Muscle of leg (tissue), 11 donors: ENCODE data around the gene CCDC159. TPM values are rescaled to one million over a fixed set of nuclear protein-coding genes. Genes with fewer than 3 reads are reported as not detected.

Source experiments
- DNase-seq: peaks from one replicate; pipeline ENCODE4 v3.0.0; 2013
- H3K27ac ChIP-seq: one replicate; pipeline ENCODE4 v1.5.1; 2013; ENCODE audit warnings: mild to moderate bottlenecking, low read length, control low read depth
- H3K27me3 ChIP-seq: one replicate; pipeline ENCODE4 v1.6.1; 2013; ENCODE audit warnings: low read length; ENCODE audit not compliant: control insufficient read depth, insufficient read depth
- H3K36me3 ChIP-seq: one replicate; pipeline ENCODE4 v1.6.1; 2013; ENCODE audit warnings: low read length; ENCODE audit not compliant: control insufficient read depth, insufficient read depth
- H3K4me1 ChIP-seq: one replicate; pipeline ENCODE4 v1.6.1; 2013; ENCODE audit warnings: low read length; ENCODE audit not compliant: control insufficient read depth, insufficient read depth
- H3K4me3 ChIP-seq: one replicate; pipeline ENCODE4 v1.5.1; 2013; ENCODE audit warnings: low read length, control low read depth
- H3K9me3 ChIP-seq: replicated peaks from 2 replicates; pipeline ENCODE4 v1.6.1; 2013; ENCODE audit warnings: low read depth, low read length; ENCODE audit not compliant: control insufficient read depth
- WGBS: methylation state at CpG from one replicate; pipeline ENCODE4 v1.1.5; 2013; ENCODE audit warnings: missing lambda C conversion rate; ENCODE audit not compliant: insufficient coverage; 5-methylcytosine and 5-hydroxymethylcytosine counted together
- polyA plus RNA-seq, 8 donors: library from polyadenylated mRNA; unstranded; fragments of 120-200 nt; gene quantifications; one replicate each; pipeline versions ENCODE4 v1.2.1 to v1.2.3, GENCODE V29; 2013; ENCODE audit warnings: inconsistent platforms in 1 of 8, low replicate concordance in 1 of 8; ENCODE audit not compliant: insufficient read length in 8 of 8, insufficient read depth in 1 of 8
- total RNA-seq: library from RNA; stranded (reverse); fragments of 120-200 nt; gene quantifications from one replicate; pipeline ENCODE4 v1.2.4, GENCODE V29; 2013

Gene CCDC159
- total and polyA plus RNA-seq, 9 donors: 5.1 to 13.7 (median 7.7) TPM

GRCh38 chr19:11390359-11390758 lies 44.0 kb downstream of the CCDC159 start:
- peaks cover 4% of the 10 kb centered on the region for H3K9me3 ChIP-seq
- no peak for DNase-seq
- H3K4me3 ChIP-seq: no peak overlapping the region
- H3K4me1 ChIP-seq: no peaks in the 10 kb centered on the region
- H3K27me3 ChIP-seq: peaks cover 4% of the 10 kb centered on the region
- no peak overlapping the region for H3K27ac ChIP-seq
- H3K36me3 ChIP-seq: no peaks in the 10 kb centered on the region
- WGBS: 80% methylated on average over 1 of the region's 2 CpGs

GRCh38 chr19:11390933-11391680 lies 44.8 kb downstream of the CCDC159 start:
- peaks cover 4% of the 10 kb centered on the region for H3K9me3 ChIP-seq
- DNase-seq: no peak
- no peak overlapping the region for H3K27ac ChIP-seq
- H3K27me3 ChIP-seq: peaks cover 4% of the 10 kb centered on the region
- no peaks in the 10 kb centered on the region for H3K36me3 ChIP-seq
- no CpG with 5 or more reads among the region's 4 CpGs for WGBS
- no peaks in the 10 kb centered on the region for H3K4me1 ChIP-seq
- H3K4me3 ChIP-seq: no peak overlapping the region

GRCh38 chr19:11397089-11397610 lies 50.8 kb downstream of the CCDC159 start:
- no peak overlapping the region for H3K4me3 ChIP-seq
- DNase-seq: no peak
- H3K9me3 ChIP-seq: no peaks in the 10 kb centered on the region
- peaks cover 4% of the 10 kb centered on the region for H3K27me3 ChIP-seq
- no peaks in the 10 kb centered on the region for H3K4me1 ChIP-seq
- no peak overlapping the region for H3K27ac ChIP-seq
- no peaks in the 10 kb centered on the region for H3K36me3 ChIP-seq
- 74% methylated on average over 6 of the region's 22 CpGs for WGBS

GRCh38 chr19:11399667-11400066 lies 53.3 kb downstream of the CCDC159 start:
- Histone ChIP-seq H3K4me1 (no peaks in the 10 kb centered on the region), H3K27ac (no peak overlapping the region), H3K36me3 (no peaks in the 10 kb centered on the region), H3K4me3 (no peak overlapping the region), H3K27me3 (no peaks in the 10 kb centered on the region), H3K9me3 (no peaks in the 10 kb centered on the region)
- no peak for DNase-seq
- 93% methylated on average over 5 of the region's 9 CpGs for WGBS

GRCh38 chr19:11400798-11401197 lies 54.5 kb downstream of the CCDC159 start:
- no peak overlapping the region for H3K27ac ChIP-seq
- no peaks in the 10 kb centered on the region for H3K4me1 ChIP-seq
- no peaks in the 10 kb centered on the region for H3K9me3 ChIP-seq
- H3K27me3 ChIP-seq: peaks cover 7% of the 10 kb centered on the region
- H3K36me3 ChIP-seq: no peaks in the 10 kb centered on the region
- no peak overlapping the region for H3K4me3 ChIP-seq
- no peak for DNase-seq
- WGBS: no CpG with 5 or more reads among the region's 1 CpG

- H3K27ac ChIP-seq: no peak overlapping the region
- H3K4me3 ChIP-seq: no peak overlapping the region
- H3K4me1 ChIP-seq: no peaks in the 10 kb centered on the region
- no peaks in the 10 kb centered on the region for H3K9me3 ChIP-seq
- H3K27me3 ChIP-seq: peaks cover 18% of the 10 kb centered on the region
- 79% methylated on average over 8 of the region's 9 CpGs for WGBS
- H3K36me3 ChIP-seq: no peaks in the 10 kb centered on the region
- no peak for DNase-seq
These were observed 55.7 kb downstream of the CCDC159 start for GRCh38 chr19:11401808-11402543.

Other genes starting within 250 kb of the CCDC159 start
- gene SPC24, start 190.7 kb upstream of the CCDC159 start, total RNA-seq: 18.7 TPM
- gene SPC24, start 190.7 kb upstream of the CCDC159 start, polyA plus RNA-seq: 10 to 100 TPM; 10.8 to 18.7 (median 14.4) TPM
- 71.5 TPM for gene KANK2, start 149.0 kb upstream of the CCDC159 start, total RNA-seq
- gene KANK2, start 149.0 kb upstream of the CCDC159 start, polyA plus RNA-seq: 100 to 1,000 TPM in 7 of 8 donors, 10 to 100 TPM in 1; 88.4 to 150 (median 117) TPM
- 0.44 TPM for gene ANGPTL8, start 106.9 kb upstream of the CCDC159 start, total RNA-seq
- under 1 TPM in 6 of 8 donors, not detected in 2; 0.18 to 0.53 (median 0.45) TPM for gene ANGPTL8, start 106.9 kb upstream of the CCDC159 start, polyA plus RNA-seq
- 23.7 TPM for gene DOCK6, start 84.0 kb upstream of the CCDC159 start, total RNA-seq
- gene DOCK6, start 84.0 kb upstream of the CCDC159 start, polyA plus RNA-seq: 10 to 100 TPM; 25.4 to 53.7 (median 41.9) TPM
- not detected for gene TSPAN16, start 50.4 kb upstream of the CCDC159 start, total RNA-seq
- gene TSPAN16, start 50.4 kb upstream of the CCDC159 start, polyA plus RNA-seq: not detected
- 4.3 TPM for gene RAB3D, start 6.9 kb upstream of the CCDC159 start, total RNA-seq
- gene RAB3D, start 6.9 kb upstream of the CCDC159 start, polyA plus RNA-seq: 10 to 100 TPM in 1 of 8 donors, 1 to 10 TPM in 7; 4.1 to 10.7 (median 6.6) TPM
- 48.2 TPM for gene TMEM205, start 251 bp upstream of the CCDC159 start, total RNA-seq
- gene TMEM205, start 251 bp upstream of the CCDC159 start, polyA plus RNA-seq: 10 to 100 TPM; 40.1 to 53.6 (median 45.5) TPM
- gene PLPPR2, start 8.9 kb downstream of the CCDC159 start, total RNA-seq: 4.8 TPM
- gene PLPPR2, start 8.9 kb downstream of the CCDC159 start, polyA plus RNA-seq: 10 to 100 TPM; 11.0 to 16.7 (median 13.1) TPM
- gene SWSAP1, start 28.1 kb downstream of the CCDC159 start, total RNA-seq: 1.3 TPM
- gene SWSAP1, start 28.1 kb downstream of the CCDC159 start, polyA plus RNA-seq: 1 to 10 TPM; 1.4 to 1.9 (median 1.7) TPM
- gene EPOR, start 37.8 kb downstream of the CCDC159 start, total RNA-seq: 3.0 TPM
- 1 to 10 TPM; 2.4 to 5.3 (median 3.7) TPM for gene EPOR, start 37.8 kb downstream of the CCDC159 start, polyA plus RNA-seq
- gene RGL3, start 72.8 kb downstream of the CCDC159 start, total RNA-seq: 0.31 TPM
- 1 to 10 TPM in 1 of 8 donors, under 1 TPM in 7; 0.12 to 2.3 (median 0.43) TPM for gene RGL3, start 72.8 kb downstream of the CCDC159 start, polyA plus RNA-seq
- 0.22 TPM for gene ODAD3, start 88.6 kb downstream of the CCDC159 start, total RNA-seq
- under 1 TPM; 0.11 to 0.49 (median 0.21) TPM for gene ODAD3, start 88.6 kb downstream of the CCDC159 start, polyA plus RNA-seq
- gene PRKCSH, start 89.1 kb downstream of the CCDC159 start, total RNA-seq: 80.5 TPM
- 100 to 1,000 TPM; 161 to 260 (median 201) TPM for gene PRKCSH, start 89.1 kb downstream of the CCDC159 start, polyA plus RNA-seq
- 0.09 TPM for gene ELAVL3, start 134.5 kb downstream of the CCDC159 start, total RNA-seq
- gene ELAVL3, start 134.5 kb downstream of the CCDC159 start, polyA plus RNA-seq: under 1 TPM in 6 of 8 donors, not detected in 2; 0.05 to 0.16 (median 0.10) TPM
- 3.4 TPM for gene ZNF653, start 159.3 kb downstream of the CCDC159 start, total RNA-seq
- gene ZNF653, start 159.3 kb downstream of the CCDC159 start, polyA plus RNA-seq: 1 to 10 TPM; 4.4 to 8.3 (median 5.9) TPM
- 39.6 TPM for gene ECSIT, start 182.6 kb downstream of the CCDC159 start, total RNA-seq
- 10 to 100 TPM; 41.6 to 51.4 (median 44.5) TPM for gene ECSIT, start 182.6 kb downstream of the CCDC159 start, polyA plus RNA-seq
- 72.4 TPM for gene CNN1, start 192.3 kb downstream of the CCDC159 start, total RNA-seq
- gene CNN1, start 192.3 kb downstream of the CCDC159 start, polyA plus RNA-seq: 100 to 1,000 TPM in 2 of 8 donors, 10 to 100 TPM in 6; 40.4 to 144 (median 72.4) TPM
- 32.3 TPM for gene ELOF1, start 212.7 kb downstream of the CCDC159 start, total RNA-seq
- gene ELOF1, start 212.7 kb downstream of the CCDC159 start, polyA plus RNA-seq: 10 to 100 TPM; 33.5 to 43.3 (median 38.8) TPM
- 1.8 TPM for gene ACP5, start 231.1 kb downstream of the CCDC159 start, total RNA-seq
- 1 to 10 TPM in 7 of 8 donors, under 1 TPM in 1; 0.81 to 4.9 (median 1.5) TPM for gene ACP5, start 231.1 kb downstream of the CCDC159 start, polyA plus RNA-seq